ENCODE results near the gene NRF1.

The NRF1 gene

GRCh38 chr7:129741743-129742213 is 130.3 kb downstream of the NRF1 start:
- no peak for DNase-seq

GRCh38 chr7:129742256-129742655 is 130.7 kb downstream of the NRF1 start:
- DNase-seq = no peak

- no peak for DNase-seq
Observed at GRCh38 chr7:129746857-129747529, 135.5 kb downstream of the NRF1 start.

- DNase-seq = no peak
Observed at GRCh38 chr7:129748356-129749109, 137.0 kb downstream of the NRF1 start.

GRCh38 chr7:129750091-129750490 is 138.6 kb downstream of the NRF1 start:
- no peak for DNase-seq

GRCh38 chr7:129750501-129750900 is 139.0 kb downstream of the NRF1 start:
- DNase-seq = no peak

GRCh38 chr7:129751916-129752315 is 140.4 kb downstream of the NRF1 start:
- DNase-seq = no peak

- no peak for DNase-seq
Observed at GRCh38 chr7:129752760-129753159, 141.2 kb downstream of the NRF1 start.

GRCh38 chr7:129754406-129754805 is 142.9 kb downstream of the NRF1 start:
- DNase-seq = no peak

- DNase-seq = no peak
Observed at GRCh38 chr7:129757991-129758390, 146.5 kb downstream of the NRF1 start.

- DNase-seq = no peak
Observed at GRCh38 chr7:129762387-129762969, 151.0 kb downstream of the NRF1 start.

GRCh38 chr7:129764247-129765084 is 152.9 kb downstream of the NRF1 start:
- no peak for DNase-seq

GRCh38 chr7:129765352-129765751 is 153.8 kb downstream of the NRF1 start:
- no peak for DNase-seq

- no peak for DNase-seq
Observed at GRCh38 chr7:129767120-129768015, 155.8 kb downstream of the NRF1 start.

- DNase-seq = no peak
Observed at GRCh38 chr7:129768614-129769399, 157.3 kb downstream of the NRF1 start.

GRCh38 chr7:129769400-129769774 is 157.9 kb downstream of the NRF1 start:
- DNase-seq = no peak

GRCh38 chr7:129769866-129770808 is 158.6 kb downstream of the NRF1 start:
- DNase-seq = no peak

- DNase-seq = no peak
Observed at GRCh38 chr7:129771201-129771927, 159.8 kb downstream of the NRF1 start.

GRCh38 chr7:129771928-129772479 is 160.5 kb downstream of the NRF1 start:
- no peak for DNase-seq
